Activated CD8-positive, alpha-beta memory T cell treated with anti-CD3 and anti-CD28 coated beads, Interleukin-2, amount 50 U/mL, for 4 hours (primary cell): Measurements from ENCODE around the gene TRIM62.

Experiments used
- DNase-seq: peaks from one replicate; pipeline ENCODE4 v3.0.0-alpha.2; 2020

TRIM62 gene

GRCh38 chr1:33181921-33182341 is at the start of gene TRIM62:
TSS of gene TRIM62 (minus strand) at chr1:33182043. CDS start at chr1:33181432, 611 bp downstream.
- peak; percentile 81 for DNase-seq

GRCh38 chr1:33231166-33231565 is 49.3 kb upstream of the TRIM62 start:
- no peak for DNase-seq

GRCh38 chr1:33228935-33229487 is 47.2 kb upstream of the TRIM62 start:
- no peak for DNase-seq

- no peak for DNase-seq
Observed at GRCh38 chr1:33225586-33225985, 43.7 kb upstream of the TRIM62 start.

GRCh38 chr1:33224166-33224707 is 42.4 kb upstream of the TRIM62 start:
- no peak for DNase-seq

GRCh38 chr1:33222381-33222780 is 40.5 kb upstream of the TRIM62 start:
- DNase-seq = no peak

GRCh38 chr1:33221385-33221758 is 39.5 kb upstream of the TRIM62 start:
- DNase-seq = no peak

GRCh38 chr1:33220676-33221384 is 39.0 kb upstream of the TRIM62 start:
- DNase-seq = no peak

- DNase-seq = no peak
Observed at GRCh38 chr1:33219886-33220661, 38.2 kb upstream of the TRIM62 start.

GRCh38 chr1:33211972-33212371 is 30.1 kb upstream of the TRIM62 start:
- DNase-seq = no peak

- no peak for DNase-seq
Observed at GRCh38 chr1:33206340-33206739, 24.5 kb upstream of the TRIM62 start.

- DNase-seq = no peak
Observed at GRCh38 chr1:33195556-33195955, 13.7 kb upstream of the TRIM62 start.

- no peak for DNase-seq
Observed at GRCh38 chr1:33191731-33192275, 10.0 kb upstream of the TRIM62 start.

- no peak for DNase-seq
Observed at GRCh38 chr1:33190701-33191100, 8.9 kb upstream of the TRIM62 start.

GRCh38 chr1:33188572-33189275 is 6.9 kb upstream of the TRIM62 start:
- no peak for DNase-seq

- no peak for DNase-seq
Observed at GRCh38 chr1:33186936-33187335, 5.1 kb upstream of the TRIM62 start.

- DNase-seq = no peak
Observed at GRCh38 chr1:33185541-33185940, 3.7 kb upstream of the TRIM62 start.

GRCh38 chr1:33183306-33183705 is 1.5 kb upstream of the TRIM62 start:
- no peak for DNase-seq

- no peak for DNase-seq
Observed at GRCh38 chr1:33182896-33183295, 1.1 kb upstream of the TRIM62 start.

- DNase-seq = no peak
Observed at GRCh38 chr1:33182401-33182841, 578 bp upstream of the TRIM62 start.

- peak; percentile 79 for DNase-seq
Observed at GRCh38 chr1:33180911-33181890, 642 bp downstream of the TRIM62 start.
